Stimulated activated CD4-positive, alpha-beta T cell treated with anti-CD3 and anti-CD28 coated beads, Interleukin-12 subunit alpha, Interleukin-12 subunit beta, amount 100 ng/mL, for 24 hours (primary cell): ENCODE measurements around the gene HIP1.
"Not testable (repeated sequence)": the region's sequence is repeated elsewhere in the genome, so short reads cannot be mapped to it uniquely, and the experiment has no call there.

Experiments
- DNase-seq, 2 experiments: peaks; one replicate each; pipeline ENCODE4 v3.0.0-alpha.2; 2020; ENCODE audit warnings: low read depth in 2 of 2

The HIP1 gene

DNA sequence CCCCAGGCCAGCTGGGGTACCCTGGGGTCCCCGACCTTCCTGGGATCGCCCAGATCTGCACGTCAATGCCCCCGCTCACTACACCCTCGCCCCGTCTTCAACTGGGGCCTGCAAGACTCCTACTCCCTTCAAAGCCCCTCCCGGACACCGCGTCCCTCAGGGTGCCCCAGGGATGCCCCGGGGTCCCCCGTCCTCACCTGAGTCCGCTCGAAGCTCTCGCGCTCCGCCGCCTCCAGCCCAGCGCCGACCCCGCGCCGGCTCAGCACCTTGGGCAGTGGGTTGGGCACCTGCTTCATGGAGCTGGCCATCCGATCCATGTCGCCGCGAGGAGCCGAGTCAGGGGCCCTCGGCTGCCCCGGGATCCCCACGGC lies at the start of gene HIP1:
HIP1 (minus strand) TSS at position 338 of the 371 bp plus-strand sequence; CDS start at position 317, 21 bp downstream.
- DNase-seq = no peak

DNA sequence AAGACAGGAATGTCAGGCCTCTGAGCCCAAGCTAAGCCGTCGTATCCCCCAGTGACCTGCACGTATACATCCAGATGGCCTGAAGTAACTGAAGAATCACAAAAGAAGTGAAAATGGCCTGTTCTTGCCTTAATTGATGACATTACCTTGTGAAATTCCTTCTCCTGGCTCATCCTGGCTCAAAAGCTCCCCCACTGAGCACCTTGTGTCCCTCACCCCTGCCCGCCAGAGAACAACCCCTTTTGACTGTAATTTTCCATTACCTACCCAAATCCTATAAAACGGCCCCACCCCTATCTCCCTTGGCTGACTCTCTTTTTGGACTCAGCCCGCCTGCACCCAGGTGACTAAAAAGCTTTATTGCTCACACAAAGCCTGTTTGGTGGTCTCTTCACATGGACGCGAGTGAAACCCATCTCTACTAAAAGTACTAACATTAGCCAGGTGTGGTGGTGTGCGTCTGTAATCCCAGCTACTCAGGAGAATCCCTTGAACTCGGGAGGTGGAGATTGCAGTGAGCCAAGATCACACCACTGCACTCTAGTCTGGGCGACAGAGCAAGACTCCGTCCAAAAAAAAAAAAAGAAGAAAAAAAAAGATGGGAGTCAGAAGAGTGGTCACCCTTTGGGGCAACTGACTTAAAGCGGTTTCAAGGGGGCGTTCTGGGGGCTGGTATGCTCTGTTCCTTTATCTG lies 49.6 kb upstream of the HIP1 start:
- DNase-seq = not testable (repeated sequence)

DNA sequence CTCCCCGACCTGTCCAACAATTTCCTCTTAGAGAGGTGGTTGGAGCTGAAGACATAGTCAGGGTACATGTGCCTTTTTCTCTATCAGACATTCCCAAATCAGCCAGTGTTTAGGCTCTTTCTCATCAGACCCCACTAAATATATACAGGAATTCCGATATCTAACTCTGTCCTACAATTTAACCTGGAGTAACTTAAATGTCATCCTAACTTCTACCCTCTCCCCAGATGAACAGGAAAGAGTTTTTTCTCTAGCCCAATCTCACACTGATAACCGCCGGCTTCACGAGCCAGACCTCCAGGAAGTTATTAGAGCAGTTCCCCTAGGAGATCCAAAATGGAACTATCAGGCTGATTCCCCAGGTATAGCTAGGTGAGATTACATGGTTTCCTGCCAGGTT lies 44.3 kb upstream of the HIP1 start:
- DNase-seq = not testable (repeated sequence)

DNA sequence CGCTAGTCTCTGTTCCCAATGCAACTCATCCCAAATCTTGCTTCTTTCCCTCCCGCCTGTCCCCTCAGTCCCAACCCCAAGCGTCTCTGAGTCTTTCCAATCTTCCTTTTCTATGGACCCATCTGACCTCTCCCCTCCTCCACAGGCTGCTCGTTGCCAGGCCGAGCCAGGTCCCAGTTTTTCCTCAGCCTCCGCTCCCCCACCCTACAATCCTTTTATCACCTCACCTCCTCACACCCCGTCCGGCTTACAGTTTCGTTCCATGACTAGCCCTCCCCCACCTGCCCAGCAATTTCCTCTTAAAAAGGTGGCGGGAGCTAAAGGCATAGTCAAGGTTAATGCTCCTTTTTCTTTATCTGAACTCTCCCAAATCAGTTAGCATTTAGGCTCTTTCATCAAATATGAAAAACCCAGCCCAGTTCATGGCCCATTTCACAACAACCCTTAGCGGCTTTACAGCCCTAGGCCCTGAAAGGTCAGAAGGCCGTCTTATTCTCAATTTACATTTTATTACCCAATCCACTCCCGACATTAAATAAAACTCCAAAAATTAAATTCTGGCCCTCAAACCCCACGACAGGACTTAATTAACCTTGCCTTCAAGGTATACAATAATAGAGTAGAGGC lies 42.0 kb upstream of the HIP1 start:
- not testable (repeated sequence) for DNase-seq

DNA sequence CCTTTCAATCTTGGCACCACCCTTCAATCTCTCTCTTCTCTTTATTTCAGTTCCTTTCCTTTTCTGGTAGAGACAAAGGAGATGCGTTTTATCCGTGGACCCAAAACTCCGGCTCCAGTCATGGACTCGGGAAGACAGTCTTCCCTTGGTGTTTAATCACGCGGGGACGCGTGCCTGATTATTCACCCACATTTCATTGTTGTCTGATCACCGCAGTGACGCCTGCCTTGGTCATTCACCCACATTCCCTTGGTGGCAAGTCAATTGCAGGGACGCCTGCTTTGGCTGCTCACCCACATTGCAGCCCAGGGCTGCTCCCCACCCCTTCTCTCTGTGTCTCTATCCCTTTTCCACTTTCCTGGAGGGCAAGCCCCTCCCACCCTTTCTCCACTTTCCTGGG lies 40.8 kb upstream of the HIP1 start:
- DNase-seq = not testable (repeated sequence)

DNA sequence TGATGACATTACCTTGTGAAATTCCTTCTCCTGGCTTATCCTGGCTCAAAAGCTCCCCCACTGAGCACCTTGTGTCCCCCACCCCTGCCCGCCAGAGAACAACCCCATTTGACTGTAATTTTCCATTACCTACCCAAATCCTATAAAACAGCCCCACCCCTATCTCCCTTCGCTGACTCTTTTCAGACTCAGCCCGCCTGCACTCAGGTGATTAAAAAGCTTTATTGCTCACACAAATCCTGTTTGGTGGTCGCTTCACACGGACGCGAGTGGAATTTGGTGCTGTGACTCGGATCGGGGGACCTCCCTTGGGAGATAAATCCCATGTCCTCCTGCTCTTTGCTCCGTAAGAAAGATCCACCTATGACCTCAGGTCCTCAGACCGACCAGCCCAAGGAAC lies 40.3 kb upstream of the HIP1 start:
- DNase-seq = not testable (repeated sequence)

DNA sequence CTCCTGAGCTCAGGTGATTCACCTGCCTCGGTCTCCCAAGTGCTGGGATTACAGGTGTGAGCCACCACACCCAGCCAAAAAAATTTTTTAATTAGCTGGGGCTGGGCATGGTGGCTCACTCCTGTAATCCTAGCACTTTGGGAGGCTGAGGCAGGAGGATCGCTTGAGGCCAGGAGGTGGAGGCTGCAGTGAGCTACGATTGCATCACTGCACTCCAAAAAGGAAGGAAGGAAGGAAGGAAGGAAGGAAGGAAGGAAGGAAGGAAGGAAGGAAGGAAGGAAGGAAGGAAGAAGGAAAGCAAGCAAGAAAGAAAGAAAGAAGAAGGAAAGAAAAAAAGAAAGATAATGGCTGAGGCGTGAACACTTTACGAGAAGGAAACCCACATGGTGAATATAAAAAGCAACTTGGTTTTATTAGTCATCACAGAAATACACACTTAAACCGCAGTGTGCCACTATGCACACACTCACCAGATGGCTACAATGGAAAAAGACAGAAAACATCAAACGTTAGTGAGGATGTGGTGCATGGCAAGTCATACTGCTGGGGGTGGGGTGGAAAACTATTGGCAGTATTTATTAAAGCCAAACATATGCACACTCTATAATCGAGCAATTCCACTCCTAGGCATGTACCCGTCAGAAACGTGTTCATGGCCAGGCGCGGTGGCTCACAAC lies 37.7 kb upstream of the HIP1 start:
- peak; percentile 17 to 53 for DNase-seq

DNA sequence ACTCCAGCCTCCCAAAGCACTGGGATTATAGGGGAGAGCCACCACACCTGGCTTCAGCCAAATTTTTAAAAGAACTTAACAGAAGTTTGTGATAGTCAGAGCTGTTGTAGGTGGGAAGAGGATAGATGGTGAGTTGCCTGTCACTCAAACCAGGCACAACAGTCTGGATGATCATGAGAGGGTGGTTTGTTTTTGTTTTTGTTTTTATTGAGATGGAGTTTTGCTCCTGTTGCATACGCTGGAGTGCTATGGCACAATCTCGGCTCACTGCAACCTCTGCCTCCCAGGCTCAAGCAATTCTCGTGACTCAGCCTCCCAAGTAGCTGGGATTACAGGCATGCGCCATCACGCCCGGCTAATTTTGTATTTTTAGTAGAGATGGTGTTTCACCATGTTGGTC lies 35.2 kb upstream of the HIP1 start:
- not testable (repeated sequence) for DNase-seq

DNA sequence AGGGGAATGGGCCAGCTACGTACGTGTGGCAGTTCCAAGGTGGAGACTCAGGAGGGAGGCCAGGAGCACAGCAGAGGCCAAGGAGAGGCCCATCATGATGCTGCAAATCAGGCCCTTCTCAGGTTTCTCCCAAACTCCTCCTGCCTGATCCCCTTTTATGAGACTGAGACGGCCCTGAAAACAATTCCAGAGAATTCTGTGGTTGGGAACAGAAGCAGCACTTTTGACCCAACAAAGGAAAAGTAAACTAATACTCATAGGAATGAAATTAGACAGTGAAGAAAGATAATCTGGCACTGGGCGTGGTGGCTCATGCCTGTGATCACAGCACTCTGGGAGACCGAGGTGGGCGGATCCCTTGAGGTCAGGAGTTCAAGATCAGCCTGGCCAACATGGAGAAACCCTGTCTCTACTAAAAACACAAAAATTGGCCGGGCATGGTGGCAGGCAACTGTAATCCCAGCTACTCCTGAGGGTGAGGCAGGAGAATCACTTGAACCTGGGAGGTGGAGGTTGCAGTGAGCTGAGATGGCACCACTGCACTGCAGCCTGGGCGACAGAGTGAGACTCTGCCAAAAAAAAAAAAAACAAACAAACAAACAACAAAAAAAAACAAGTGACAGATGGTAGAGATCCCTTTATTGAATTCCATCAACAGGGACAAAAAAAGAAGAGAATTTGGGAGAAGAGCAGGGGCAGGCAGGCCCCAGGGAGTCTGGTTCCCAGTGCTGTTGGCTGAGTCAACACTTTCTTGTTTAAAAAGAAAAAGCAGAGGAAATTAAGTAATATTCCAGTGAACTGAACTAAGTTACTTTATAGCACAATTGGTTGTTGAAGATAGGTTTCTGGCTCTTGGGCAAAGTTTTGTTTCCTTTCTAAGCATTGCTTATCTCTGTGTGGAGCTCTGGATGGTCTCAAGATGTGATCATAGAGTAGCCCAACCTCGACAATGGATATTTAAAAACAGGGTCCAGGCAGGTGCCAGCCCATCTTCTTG lies 33.6 kb upstream of the HIP1 start, which contains the start of gene CCL26:
CCL26 (minus strand) TSS at position 131 of the 997 bp plus-strand sequence; CDS start at position 96, 35 bp downstream.
- DNase-seq = no peak

DNA sequence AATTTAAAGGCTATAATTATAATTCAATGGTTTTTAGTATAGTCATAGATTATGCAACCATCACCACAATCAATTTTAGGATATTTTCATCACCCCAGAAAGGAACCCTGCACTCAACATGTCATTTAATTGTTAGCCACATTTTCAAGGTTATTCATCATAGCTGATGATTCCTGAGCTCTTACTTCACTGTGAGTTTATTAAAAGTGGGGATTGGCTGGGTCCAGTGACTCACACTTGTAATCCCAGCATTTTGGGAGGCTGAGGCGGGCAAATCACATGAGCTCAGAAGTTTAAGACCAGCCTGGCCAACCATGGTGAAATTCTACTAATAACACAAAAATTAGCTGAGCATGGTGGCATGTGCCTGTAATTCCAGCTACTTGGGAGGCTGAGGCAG lies 32.5 kb upstream of the HIP1 start:
- DNase-seq = no peak

DNA sequence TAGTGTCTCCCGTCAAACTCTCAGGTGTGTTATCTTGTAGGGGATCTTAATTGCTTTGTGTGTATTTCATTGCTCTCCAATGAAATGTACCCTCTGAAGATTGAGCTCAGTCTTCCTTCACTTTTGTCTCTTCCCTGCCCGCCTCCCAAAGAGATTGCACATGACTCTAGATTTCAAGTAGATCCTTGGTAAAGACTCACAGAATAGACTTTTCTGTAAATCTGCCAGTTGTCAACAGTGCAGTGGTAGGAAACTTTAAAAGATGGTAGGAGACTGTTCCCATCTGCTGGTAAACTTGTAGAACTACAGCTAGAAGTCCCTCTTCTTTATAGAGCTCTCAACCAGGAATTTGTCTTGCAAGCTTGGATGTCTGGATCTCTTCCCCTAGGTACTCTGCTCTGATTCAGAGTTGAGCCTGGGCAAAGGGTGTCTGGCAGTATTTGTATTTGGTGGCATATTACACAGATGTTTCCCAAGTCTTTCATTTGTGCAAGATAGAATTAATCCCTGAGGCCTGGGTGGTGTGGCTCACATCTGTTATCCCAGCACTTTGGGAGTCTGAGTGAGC lies 23.7 kb upstream of the HIP1 start:
- DNase-seq = no peak

DNA sequence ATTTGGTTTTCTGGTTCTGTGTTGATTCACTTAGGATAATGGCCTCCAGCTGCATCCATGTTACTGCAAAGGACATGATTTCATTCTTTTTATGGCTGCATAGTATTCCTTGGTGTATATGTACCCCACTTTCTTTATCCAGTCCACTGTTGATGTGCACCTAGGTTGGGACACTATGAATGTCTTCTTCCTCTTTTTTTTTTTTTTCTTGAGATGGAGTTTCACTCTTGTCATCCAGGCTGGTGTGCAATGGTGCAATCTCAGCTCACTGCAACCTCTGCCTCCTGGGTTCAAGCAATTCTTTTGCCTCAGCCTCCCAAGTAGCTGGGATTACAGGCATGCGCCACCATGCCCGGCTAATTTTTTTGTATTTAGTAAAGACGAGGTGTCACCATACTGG lies 23.1 kb upstream of the HIP1 start:
- not testable (repeated sequence) for DNase-seq

DNA sequence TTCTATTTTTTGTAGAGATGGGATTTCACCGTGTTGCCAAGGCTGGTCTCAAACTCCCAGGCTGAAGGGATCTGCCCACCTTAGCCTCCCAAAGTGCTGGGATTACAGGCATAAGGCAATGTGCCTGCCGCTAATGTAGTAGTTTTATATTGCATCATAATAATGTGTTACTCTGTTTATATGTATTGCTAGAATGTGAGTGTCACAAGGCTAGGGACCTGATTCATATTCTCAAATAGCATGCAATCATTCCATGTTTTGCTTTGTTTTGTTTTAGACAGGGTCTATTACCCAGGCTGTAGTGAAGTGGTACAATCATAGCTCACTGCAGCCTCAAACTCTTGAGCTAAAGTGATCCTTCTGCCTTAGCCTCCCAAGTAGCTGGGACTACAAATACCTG lies 19.8 kb upstream of the HIP1 start:
- DNase-seq = no peak

DNA sequence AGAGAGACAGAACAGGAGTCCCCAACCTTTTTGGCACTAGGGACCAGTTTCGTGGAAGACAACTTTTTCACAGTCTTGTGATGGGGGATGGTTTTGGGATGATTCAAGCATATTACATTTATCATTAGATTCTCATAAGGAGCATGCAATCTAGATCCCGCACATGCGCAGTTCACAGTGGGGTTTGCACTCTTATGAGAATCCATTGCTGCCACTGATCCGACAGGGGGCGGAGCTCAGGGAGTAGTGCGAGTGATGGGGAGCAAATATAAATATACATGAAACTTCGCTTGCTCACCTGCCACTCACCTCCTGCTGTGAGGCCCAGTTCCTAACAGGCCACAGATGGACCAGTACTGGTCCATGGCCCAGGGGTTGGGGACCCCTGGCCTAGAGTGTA lies 19.1 kb upstream of the HIP1 start:
- DNase-seq = no peak

DNA sequence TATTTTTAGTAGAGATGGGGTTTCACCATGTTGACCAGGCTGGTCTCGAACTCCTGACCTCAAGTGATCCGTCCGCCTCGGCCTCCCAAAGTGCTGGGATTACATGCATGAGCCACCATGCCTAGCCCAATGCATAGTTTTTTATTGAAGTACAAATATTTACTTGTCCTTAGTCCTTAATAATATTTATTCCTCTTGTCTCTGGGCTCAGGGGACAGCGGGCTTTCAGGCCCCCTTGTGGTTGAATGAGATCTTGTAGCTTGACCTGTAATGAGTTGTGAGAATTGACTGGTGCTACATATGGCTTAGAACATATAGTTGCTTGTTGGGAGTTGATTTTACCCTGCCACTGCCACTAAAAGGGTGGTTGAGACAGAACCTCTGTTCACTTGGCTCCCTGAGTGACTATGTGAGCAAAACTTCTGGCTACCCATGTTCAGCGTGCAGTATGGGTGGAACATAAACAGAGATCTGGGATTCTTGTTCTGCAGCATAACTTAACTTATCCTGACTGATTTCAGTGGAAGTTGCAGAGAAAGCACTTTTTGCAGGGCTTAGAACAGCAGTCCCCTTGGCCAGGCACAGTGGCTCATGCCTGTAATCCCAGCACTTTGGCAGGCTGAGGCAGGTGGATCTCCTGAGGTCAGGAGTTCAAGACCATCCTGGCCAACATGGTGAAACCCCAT lies 18.4 kb upstream of the HIP1 start:
- DNase-seq = no peak

DNA sequence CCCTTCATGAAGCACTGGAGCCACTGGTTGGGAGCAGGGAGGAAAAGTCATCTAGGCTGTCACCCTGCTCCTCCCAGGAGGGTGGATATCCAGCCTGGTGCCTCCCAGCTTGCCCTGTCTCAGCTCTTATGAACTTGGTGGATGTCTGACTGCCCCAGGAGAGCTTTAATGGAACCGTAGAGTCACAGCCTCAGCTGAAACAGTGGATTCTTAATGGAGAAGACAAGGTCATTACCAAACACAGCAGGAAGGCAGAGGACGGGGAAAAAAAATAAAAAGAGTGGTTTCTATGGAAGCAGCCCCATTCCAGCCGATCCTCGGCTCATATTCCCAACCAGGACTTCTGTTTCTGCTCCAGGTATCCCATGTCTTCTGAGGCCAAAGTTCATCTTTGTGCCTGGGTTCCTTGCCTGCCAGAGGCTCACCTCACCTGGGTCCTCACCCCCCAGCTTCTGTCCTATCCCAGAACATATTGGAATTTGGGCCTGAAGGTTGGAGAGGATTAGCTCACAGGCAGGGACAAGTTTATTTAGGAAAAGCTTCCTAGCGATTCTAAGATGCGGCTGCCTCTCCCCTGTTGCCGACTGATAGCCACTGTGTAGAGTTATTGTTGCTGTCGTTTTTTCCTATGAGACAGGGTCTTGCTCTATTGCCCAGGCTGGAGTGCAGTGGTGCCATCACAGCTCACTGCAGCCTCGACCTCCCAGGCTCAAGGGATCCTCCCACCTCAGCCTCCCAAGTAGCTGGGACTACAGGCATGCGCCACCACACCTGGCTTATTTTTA lies 17.7 kb upstream of the HIP1 start:
- DNase-seq = no peak

DNA sequence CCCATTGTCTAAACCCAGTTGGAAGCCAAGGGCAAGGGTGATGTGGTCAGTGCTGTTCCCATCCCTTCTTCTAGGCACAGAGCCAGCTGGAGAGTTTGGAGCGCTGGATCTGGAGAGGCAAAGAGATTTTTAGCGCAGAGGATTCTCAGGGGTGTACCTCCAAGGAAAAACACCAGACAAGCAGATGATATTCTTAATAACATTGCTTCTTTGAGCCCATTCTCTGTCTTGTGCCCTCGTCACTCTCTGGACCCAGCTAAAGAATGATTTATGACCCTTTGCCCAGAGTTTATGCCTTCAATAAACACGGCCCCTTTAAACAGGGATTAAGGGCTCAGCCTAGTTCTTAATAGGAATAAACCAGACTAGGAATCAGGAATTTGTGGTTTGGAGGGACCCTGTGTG lies 4.7 kb upstream of the HIP1 start:
- DNase-seq = no peak

DNA sequence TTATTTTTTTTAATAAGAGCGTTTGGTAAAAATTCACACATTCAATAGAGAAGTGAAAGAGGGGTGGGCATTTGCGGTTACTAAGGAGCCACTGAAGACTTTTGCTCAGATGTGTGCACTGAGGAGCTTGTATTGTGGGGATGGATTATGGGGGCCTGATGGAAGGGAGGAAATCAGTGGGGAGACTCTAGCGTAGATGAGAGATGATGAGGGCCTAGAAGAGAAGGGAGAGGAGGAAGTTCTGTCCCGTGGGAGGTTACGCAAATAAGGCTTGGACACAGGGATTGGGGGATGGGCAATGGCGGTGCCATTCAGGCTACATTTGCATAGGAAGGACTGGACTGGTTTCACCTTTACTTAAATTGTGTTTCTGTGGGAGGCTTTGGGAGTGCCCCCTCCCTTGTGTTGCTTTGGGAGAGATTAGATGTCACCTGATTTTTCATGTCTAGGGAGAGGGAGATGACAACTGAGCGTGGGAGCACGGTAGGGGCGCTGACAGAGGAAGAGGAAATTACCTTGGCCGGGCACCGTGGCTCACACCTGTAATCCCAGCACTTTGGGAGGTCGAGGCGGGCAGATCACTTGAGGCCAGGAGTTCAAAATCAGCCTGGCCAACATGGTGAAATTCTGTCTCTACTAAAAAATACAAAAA lies 2.2 kb upstream of the HIP1 start:
- DNase-seq = no peak
